Sciatic nerve (tissue), 2 donors: ENCODE results near the gene PRDM16. TPM values are rescaled to one million over a fixed set of nuclear protein-coding genes. Genes with fewer than 3 reads are reported as not detected.

ENCODE experiments used
- ATAC-seq: fragments of 200-7000 bp; cut with Tn5 transposase; one replicate; pipeline ENCODE4 v1.9.1; 2020; ENCODE audit warnings: mild to moderate bottlenecking, moderate library complexity
- DNase-seq: peaks from one replicate; pipeline ENCODE4 v3.0.0-alpha.2; 2020; ENCODE audit warnings: low spot score
- intact Hi-C: fragments of 100-400 bp; cut with DNase I; formaldehyde crosslinking; loops from one replicate; pipeline ENCODE4 v1.14.2; 2022
- total RNA-seq: library from RNA; stranded (reverse); fragmentation: NEBNext Ultra II Directional; extraction: Animal tissue kit (Norgen Biotek cat#: 25700); gene quantifications from one replicate; pipeline ENCODE4 v1.2.1, GENCODE V29; 2021
- donor health status: DM: no; HTN: no; CAD: no.
- donor health status: DM: no; HTN: no; CAD: no.

Gene PRDM16
- total RNA-seq, 1 donor from 2014 or later = 31.3 TPM

DNA sequence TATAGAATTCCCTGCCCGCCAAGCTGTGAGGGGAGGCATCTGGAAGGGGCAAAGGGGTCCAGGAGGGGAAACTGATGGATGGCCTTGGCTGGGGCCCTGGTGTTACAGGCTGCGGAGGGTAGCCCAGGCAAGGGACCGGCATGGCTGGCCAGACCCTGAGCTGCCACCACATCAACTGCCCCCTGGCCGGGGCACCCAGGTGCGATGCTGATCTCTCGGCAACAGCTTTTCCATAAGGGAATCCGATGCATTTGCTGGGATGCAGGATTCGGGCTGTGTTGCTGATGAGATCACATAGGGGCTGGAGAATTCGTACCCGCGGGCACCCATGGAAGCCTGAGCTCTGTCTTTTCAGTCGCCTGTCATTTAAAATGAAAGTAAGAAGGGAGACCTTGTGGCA is 73.7 kb downstream of the PRDM16 start:
- no peak for DNase-seq
- intact Hi-C loops = no loop called here
- no peak for ATAC-seq

DNA sequence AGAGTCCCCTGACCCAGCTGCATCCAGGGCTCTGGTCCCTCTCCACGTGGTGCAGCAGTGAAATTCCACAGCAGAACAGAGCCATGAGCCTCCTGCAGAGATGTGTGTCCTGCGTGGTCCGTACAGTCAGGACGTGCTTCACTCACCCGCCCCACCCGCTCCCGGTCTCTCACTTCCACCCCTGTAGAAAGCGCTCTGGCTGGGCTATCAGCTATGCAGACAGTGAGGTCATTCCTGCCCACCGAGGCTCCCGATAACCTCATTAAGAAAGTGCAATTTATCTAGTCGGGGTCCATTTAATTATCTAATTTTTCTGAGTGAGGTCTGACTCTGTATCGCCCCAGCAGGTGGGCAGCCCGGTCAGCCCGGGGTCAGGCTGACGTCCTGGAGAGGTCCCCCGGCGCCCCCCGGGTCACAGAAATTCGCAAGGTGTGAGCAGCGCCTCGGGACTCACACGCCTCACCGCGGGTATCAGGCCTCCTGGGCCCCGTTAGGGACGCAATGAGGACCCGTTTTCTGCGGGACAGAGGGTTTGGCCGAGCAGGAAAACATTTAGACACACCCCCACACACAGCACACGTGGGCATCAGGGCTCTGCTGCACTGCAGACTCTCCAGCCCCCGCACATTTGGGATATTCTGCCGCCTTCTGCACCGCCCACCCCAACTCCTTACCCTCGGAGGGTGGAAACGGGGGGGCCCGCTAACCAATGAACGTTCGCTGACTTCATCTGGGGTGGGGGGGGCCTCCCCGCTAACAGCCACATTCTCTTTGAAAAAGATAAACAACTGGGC is 76.7 kb downstream of the PRDM16 start:
- intact Hi-C loops = no loop called here
- ATAC-seq = no peak
- no peak for DNase-seq

DNA sequence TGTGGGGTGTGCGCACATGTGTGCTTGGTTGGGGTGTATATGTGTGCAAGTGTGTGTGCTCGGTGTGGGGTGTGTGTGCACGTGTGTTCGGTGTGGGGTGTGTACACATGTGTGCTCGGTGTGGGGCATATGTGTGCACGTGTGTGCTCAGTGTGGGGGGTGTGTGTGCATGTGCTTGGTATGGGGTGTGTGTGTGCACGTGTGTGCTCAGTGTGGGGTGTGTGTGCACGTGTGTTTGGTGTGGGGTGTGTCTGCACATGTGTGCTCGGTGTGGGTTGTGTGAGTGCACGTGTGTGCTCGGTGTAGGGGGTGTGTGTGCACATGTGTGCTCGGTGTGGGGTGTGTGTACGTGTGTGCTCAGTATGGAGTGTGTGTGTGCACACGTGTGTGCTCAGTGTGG is 77.5 kb downstream of the PRDM16 start:
- DNase-seq (no peak), ATAC-seq (no peak)
- intact Hi-C loops = no loop called here

DNA sequence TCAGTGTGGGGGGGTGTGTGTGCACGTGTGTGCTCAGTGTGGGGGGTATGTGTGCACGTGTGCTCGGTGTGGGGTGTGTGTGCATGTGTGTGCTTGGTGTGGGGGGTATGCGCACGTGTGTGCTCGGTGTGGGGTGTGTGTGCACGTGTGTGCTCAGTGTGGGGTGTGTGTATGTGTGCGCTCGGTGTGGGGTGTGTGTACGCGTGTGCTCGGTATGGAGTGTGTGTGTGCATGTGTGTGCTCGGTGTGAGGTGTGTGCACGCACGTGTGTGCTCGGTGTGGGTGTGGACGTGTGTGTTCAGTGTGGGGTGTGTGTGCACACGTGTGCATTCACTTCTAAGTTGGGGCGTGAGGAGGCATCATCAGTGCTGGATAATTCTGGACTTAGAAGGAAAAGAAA is 77.9 kb downstream of the PRDM16 start:
- intact Hi-C loops = no loop called here
- DNase-seq (no peak), ATAC-seq (no peak)

DNA sequence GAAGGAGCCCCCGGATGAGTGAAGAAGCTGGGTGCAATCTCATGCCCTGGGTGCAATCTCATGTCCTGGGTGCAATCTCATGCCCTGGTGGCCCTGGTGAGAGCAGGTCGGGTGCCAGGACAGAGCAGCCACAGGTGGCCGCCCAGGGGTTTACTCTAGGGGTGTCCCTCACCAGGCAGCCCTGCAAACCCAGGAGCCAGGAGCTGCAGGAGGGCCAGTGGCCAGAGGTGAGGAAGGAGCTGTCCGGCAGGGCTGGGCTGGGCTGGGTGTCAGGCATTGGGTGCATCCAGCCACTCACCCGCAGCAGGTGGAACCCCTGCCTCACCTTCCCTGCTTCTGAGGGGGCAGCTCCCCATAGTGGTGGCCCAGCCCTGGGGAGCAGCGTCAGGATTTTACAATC is 79.2 kb downstream of the PRDM16 start:
- intact Hi-C loops = no loop called here
- ATAC-seq = no peak
- no peak for DNase-seq

DNA sequence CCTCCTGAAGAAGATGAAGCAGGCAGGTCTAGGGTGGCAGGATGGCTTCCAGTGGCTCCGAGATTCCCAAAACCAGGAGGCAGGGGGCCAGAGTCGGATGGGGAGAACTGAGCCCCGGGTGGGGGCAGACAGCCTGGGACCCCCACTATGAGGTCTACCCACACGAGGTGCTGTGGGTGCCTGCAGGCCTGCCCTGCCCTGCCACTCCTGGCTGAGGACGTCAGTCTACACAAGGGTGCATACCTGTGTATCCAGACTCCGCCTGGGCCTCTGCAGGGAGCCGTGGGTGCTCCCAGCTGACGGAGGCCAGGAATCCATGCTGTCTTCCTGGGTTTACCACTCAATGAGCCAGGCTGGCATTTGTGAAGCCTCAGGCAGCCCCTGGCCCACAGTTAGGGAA is 80.3 kb downstream of the PRDM16 start:
- DNase-seq (no peak), ATAC-seq (no peak)
- intact Hi-C loops = no loop called here

DNA sequence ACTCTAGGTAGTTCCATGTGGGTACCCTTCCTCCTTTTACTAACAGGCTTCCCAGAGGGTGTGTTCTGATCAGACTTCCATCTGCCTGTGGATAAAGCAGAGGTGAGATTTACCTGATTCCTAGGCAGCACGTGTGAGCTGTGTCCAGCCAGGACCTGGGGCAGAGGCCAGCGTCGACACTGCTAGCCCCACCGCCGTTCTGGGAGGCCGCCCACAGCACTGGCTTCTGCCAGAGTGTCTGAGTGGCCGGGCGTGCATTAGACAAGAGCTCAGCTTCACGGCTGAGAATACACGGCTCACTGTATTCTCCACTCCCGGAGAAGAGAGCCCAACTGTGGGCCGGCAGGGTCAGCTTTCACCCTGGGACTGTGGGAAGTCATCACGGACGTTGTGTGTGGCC is 82.5 kb downstream of the PRDM16 start:
- DNase-seq (no peak), ATAC-seq (no peak)
- intact Hi-C loops = loop anchor here (10.0 kb wide), 1 partner anchor 133 kb away; no protein-coding TSS in a partner anchor

DNA sequence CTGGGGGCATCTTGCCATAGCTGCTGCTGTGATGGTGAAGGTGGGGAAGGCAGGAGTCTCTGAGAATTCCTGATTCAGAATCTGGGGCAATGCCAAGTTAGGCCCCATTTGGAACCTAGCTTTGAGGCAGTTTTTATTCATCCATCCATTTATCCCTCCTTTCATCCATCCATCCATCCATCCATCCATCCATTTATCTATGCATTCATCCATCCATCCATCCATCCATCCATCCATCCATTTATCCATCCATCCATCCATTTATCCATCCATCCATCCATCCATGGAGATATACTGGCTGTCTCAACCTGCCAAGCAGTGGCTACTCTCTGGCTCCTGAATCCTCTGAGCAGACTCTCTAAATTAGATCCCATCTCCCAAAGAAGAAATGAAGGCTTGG is 83.1 kb downstream of the PRDM16 start:
- DNase-seq (no peak), ATAC-seq (no peak)
- intact Hi-C loops = loop anchor here (10.0 kb wide), 1 partner anchor 133 kb away; no protein-coding TSS in a partner anchor

DNA sequence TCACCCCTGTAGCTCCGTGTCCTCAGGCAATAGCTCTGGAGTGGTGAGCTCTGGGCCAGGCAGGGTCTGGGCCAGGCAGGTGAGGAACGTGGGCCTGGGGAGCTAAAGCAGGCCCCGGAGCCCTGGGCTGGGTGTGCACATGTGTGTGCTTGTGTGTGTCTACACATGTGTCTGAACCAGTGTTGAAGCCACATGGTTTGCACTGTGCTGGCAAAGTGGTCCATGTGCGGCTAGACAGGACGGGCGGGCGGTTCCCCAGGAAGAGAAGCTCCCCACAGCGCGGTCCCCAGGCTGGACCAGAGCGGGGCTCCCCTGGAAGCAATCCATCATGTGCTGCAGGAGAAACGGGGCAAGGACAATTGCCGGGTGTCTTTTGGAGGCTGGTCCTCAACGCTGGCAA is 84.2 kb downstream of the PRDM16 start:
- intact Hi-C loops = loop anchor here (10.0 kb wide), 1 partner anchor 132 kb away; no protein-coding TSS in a partner anchor
- ATAC-seq = no peak
- DNase-seq = no peak

DNA sequence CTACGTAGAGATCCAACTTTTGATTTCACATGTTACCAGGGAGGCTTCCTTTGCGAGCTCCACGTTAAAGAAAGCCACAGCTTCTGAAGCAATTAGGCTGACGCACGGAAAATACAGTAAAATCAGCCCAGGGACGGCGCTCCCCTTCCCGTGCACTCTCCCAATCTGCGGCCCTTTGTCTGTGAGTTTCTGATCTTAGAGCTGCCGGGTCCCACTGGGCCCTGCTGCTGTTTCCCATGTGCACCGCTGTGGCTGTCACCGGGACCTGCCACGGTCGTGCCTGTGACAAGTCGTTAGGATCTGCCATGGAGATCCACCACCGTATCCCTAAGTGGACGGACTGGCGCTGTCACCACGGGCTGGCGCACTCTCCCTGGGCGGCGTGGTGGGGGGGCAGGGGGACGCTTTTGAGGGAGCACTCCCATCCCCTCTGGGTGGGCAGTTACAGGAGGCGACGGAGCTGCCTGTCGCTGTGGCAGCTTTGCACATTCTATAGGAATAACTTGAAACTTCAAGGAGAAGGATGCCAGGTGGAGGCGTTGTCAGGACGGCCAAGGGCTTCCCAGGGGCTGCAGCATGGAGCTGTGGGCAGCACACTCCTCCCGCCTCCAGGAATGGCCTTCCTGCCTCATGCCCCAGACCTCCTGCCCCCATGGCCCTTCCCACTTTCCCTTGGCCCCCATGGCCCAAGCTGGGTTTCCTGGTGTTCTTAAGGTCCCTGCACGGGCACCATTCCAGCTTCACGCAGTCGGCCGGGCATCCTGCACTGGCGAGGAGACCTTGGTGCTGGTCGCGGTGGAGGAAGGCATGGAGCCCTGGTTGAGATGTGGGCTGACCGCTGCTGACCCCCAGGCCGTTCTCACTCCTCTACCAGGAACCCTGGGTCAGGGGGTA is 85.1 kb downstream of the PRDM16 start:
- ATAC-seq = no peak
- intact Hi-C loops = loop anchor here (10.0 kb wide), 1 partner anchor 131 kb away; no protein-coding TSS in a partner anchor
- DNase-seq = no peak

DNA sequence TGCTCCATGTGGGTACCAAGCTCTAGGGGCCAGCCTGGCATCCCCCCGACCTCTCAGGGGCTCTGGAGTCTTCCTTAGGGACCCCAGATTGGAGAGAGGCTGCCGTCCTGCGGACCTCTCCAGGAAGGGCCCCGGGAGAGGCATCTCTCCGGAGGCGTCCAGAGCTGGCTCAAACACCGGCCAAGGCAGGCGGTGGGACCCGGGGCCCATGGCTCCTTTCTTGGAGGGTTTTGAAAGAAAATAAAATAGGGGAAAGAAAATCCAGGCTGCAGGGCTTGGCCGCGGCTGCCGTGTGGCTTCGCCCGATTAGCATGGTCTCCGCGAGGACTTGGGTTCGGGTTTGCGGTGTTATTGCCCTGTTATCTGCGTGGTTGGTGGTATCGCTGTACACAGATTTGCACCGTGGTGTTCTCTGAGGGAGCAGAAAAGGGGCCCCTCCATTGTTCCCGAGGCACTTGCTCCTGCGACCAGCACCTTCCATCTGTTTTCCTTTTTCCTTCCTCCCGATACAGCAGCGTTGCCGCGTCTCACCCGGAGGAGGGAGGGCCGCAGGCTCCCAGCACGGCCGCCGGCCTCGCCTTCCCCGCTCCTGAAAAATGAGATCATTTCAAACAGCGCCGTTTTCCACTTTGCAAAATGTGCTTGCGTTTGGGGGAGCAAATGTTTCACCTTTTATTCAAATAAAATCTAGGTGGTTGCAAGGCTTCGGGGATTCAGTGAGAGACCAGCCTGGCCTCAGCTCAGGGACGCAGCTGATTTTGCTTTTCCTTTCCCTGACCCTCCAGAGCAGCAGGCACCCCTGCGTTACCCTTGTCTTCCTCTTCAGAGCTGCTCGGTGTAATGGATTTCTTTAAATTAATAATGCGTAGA is 86.3 kb downstream of the PRDM16 start:
- no peak for ATAC-seq
- intact Hi-C loops = loop anchor here (10.0 kb wide), 1 partner anchor 130 kb away; no protein-coding TSS in a partner anchor
- no peak for DNase-seq

DNA sequence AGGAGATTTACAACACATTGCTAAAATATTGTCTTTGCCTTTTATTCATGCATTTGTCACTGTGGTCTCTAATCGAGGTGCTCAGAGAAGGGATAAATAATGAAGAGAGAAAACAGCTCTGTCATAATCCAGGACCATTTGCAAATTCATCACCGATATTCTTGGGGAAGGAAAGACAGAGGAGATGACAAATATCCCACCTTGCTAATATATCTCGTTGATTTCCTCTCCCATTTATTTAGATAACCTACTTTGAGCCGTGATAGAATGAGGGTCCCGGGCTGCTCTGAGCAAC is 86.9 kb downstream of the PRDM16 start:
- intact Hi-C loops = loop anchor here (10.0 kb wide), 1 partner anchor 129 kb away; no protein-coding TSS in a partner anchor
- no peak for ATAC-seq

DNA sequence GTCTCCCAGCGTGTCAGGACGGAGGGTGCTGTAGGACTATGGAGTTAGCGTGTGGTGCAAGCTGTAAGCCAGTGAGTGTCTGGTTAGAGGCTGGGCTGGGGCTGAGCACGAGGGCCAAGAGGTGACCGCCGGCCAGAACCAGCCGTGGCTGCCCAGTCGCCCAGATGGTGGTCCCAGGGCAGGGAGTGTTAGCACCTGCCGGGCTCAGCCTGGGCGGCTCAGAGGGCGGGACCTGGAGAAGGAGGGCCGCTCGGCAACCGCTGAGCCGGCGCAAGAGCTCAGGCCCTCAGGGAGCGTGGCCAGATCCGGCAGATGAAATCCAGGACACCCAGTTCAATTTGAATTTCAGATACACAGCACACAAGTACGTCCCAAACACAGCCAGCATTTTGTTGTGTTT is 87.9 kb downstream of the PRDM16 start:
- no peak for ATAC-seq
- intact Hi-C loops = loop anchor here (10.0 kb wide), 1 partner anchor 128 kb away; no protein-coding TSS in a partner anchor
- DNase-seq = no peak

More for the DNA sequence above, 86.9 kb downstream of the PRDM16 start:
- no peak for DNase-seq

DNA sequence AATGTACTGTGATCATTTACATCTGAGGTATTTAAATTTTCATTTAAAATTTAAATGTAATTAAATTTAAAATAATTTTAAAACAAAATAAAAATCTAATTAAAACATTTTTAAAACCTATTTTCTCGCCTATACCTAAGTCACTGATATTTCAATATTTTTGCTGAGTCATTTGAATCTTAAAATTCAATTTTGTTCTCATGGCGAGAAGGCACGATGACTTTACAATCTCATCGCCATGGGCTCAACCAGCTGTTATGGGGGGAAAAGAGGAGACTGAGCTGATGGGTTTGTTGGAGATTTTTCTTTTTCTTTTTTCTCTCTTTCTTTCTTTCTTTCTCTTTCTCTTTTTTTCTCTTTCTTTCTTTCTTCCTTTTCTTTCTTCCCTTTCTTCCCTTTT is 89.3 kb downstream of the PRDM16 start:
- DNase-seq (no peak), ATAC-seq (no peak)
- intact Hi-C loops = loop anchor here (10.0 kb wide), 1 partner anchor 126 kb away; no protein-coding TSS in a partner anchor

DNA sequence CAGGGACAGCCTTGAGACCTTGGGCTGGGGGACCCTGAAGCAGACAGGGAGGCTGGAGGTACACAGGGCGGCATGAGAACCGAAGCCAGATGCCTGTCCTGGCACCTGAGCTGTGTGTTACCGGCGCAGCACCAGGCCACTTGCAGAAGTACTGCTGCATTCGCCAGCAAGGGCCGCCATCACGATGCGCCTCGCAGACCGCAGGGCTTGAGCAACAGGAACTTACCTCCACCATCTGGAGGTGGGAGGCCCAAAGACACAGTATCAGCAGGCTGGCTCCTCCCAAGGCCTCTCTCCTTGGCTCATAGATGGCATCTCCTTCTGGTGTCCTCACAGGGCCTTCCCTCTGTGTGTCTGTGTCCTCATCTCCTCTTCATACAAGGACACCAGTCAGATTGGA is 90.1 kb downstream of the PRDM16 start:
- DNase-seq (no peak), ATAC-seq (no peak)
- intact Hi-C loops = loop anchor here (10.0 kb wide), 1 partner anchor 126 kb away; no protein-coding TSS in a partner anchor

DNA sequence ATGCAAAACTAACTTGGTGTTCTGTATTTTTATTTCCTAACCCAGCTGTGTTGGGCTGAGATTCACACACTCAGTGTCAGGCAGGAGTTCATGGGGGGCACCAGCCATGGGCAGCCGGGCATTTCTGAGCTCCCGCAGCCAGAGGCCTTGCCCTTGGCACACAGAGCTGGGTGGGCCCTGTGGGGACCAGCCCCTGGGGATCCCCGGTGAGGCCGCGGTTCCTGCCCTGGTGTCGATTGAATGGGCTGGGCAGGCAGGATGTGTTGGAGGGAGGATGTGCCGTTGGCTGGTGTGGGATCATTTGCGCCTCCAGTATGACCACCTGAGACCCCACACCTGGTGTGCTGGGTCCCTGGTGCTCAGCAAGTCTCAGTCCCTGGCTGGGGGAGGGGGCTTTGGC is 91.0 kb downstream of the PRDM16 start:
- intact Hi-C loops = loop anchor here (10.0 kb wide), 1 partner anchor 125 kb away; no protein-coding TSS in a partner anchor
- ATAC-seq (no peak), DNase-seq (no peak)

DNA sequence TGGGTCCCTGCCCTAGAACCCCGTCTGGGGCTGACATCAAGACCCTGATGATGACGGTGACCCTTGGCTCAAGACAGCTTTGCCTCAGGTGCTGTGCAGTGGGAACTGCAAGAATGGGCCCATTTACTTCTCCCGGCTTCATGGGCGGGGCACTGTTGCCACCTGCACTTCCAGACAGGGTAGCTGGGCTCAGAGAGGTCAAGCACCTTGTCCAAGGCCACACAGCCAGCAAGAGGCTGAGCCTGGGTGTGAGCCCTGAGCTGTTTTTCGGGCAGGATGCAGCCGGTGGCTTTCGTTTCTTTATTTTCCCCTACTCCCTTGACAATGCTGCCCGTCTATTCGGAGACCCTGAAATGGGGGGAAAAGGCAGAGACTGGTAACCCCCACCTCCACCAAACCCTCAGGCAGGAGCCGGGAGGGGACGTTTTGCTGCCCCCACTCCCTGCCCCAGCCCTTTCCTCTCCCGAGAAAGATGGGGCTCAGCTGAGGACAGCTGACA is 91.7 kb downstream of the PRDM16 start:
- DNase-seq (no peak), ATAC-seq (no peak)
- intact Hi-C loops = no loop called here

DNA sequence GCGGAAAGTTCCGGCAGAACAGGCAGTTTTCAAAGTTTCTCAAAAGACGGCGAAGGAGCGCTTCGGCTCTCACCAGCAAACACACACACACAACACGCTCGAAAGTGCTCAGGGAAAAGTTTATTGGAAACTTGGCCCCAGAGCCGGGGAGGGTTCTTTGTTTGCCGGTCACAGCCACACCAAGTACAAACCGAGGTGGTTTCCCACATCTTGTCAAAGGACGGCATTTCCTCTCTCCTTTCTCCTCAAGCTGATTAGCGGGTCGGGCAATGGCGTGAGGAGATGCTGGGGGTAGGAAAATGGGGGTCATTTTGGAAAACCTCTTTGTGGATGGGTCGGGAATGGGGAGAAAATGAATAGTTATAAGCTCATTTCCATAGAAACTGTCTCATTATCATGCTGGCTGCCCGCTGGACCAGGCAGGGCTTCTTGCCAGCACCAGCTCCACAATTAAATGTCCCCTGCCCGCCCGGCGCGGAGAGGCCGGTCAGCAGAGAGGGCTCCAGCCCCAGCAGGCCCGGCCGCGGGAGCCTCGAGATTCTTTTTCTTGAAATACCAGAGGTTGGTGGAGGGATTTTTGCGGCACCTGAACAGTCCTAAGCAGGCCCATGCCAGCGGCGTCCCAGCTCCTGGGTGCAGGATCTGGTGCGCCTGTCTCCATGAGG is 92.3 kb downstream of the PRDM16 start:
- intact Hi-C loops = no loop called here
- ATAC-seq (no peak), DNase-seq (no peak)
